Colonic mucosa (tissue), 4 donors: ENCODE data around the gene PDE4A. TPM values are rescaled to one million over a fixed set of nuclear protein-coding genes. Genes with fewer than 3 reads are reported as not detected.
"Not testable (repeated sequence)": the region's sequence is repeated elsewhere in the genome, so short reads cannot be mapped to it uniquely, and the experiment has no call there.

Experiments used
- DNase-seq: peaks from one replicate; pipeline ENCODE4 v3.0.0-alpha.2; 2020
- H3K27ac ChIP-seq: fragments of 200-600 bp; one replicate; pipeline ENCODE4 v1.8.0; 2021
- H3K27me3 ChIP-seq: fragments of 200-600 bp; one replicate; pipeline ENCODE4 v1.8.0; 2021
- H3K36me3 ChIP-seq: fragments of 200-600 bp; one replicate; pipeline ENCODE4 v1.8.0; 2021
- H3K4me1 ChIP-seq: fragments of 200-600 bp; one replicate; pipeline ENCODE4 v1.8.0; 2021; ENCODE audit warnings: mild to moderate bottlenecking
- H3K4me3 ChIP-seq: fragments of 200-600 bp; one replicate; pipeline ENCODE4 v1.8.0; 2021
- H3K9ac ChIP-seq, 2 donors: one replicate each; pipeline ENCODE4 v1.7.0; 2013; ENCODE audit warnings: control low read depth in 2 of 2, low read depth in 2 of 2, low read length in 2 of 2
- H3K9me3 ChIP-seq: fragments of 200-600 bp; one replicate; pipeline ENCODE4 v1.8.0; 2021
- intact Hi-C: fragments of 100-400 bp; cut with DNase I; formaldehyde crosslinking; loops from one replicate; pipeline ENCODE4 v1.14.1; 2022
- total RNA-seq, 2 donors: library from RNA; stranded (reverse); fragmentation: NEBNext Ultra II Directional in 1 of 2; extraction: Animal tissue kit (Norgen Biotek cat#: 25700) in 1 of 2; gene quantifications; one replicate each; pipeline ENCODE4 v1.2.1, GENCODE V29; 2021
- TF ChIP-seq, protein P1 (sequence below): fragments of 200-600 bp; IDR thresholded peaks from one replicate; pipeline ENCODE4 v1.8.0; 2022; ENCODE audit warnings: antibody characterized with exemption, mild to moderate bottlenecking
- donor health status: healthy.
- donor health status: DM: no; HTN: no; CAD: no.
- donor health status: DM: no; HTN: no; CAD: no.

Gene PDE4A
- total RNA-seq, 2 donors from 2014 or later, result 8.6 to 13.8 TPM

DNA sequence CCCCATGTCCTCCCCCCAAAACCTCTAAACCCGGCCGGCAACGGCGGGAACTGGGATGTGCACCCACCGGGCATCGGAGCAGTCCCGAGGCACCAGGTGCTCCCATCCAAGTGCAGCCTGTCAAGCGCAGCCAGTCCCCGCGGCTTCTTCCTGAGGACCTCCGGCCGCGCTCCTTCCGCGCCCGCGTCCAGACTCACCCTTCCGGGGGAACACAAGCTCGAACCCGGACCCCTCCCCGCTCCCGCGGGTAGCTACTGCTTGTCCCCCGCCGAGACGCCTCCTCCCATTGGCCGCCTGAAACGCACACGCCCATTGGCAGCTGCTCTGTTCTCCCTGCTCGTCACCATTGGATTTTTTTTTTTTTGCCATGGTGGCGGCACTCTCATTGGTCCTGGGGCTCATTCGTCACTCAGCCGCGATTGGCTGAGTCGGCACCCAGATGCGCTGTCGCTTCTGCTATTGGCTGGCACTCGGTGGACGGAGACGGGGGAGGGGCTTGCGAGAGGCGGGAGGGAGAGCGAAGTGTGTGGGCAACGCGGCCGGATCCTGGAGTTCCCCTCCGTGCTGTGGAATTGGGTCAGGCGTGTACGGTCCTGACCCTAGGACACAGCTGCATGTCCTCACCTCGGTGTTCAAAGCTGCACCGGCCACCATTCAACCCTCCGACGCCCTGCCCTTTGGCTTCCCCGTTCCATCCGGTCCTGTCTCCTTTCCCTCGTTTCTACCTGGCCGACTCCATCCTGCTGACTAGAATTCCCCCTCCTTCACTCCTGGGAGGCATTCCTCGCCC is 39.8 kb upstream of the PDE4A start, which contains the start of gene TYK2:
Gene TYK2, minus strand, starts transcription at position 260 of the 790 bp plus-strand sequence. CDS start 2,166 bp downstream, outside the sequence.
- H3K36me3 ChIP-seq, result peaks cover 5% of the 10 kb centered on the region
- H3K9me3 ChIP-seq, result no peaks in the 10 kb centered on the region
- intact Hi-C loops, result loop anchor here (5.0 kb wide), 1 partner anchor 43 kb away; the partner anchor contains the start of gene ICAM3
- H3K27me3 ChIP-seq, result no peaks in the 10 kb centered on the region
- peak; percentile 99 for DNase-seq
- peaks cover 8% of the 10 kb centered on the region for H3K4me1 ChIP-seq
- H3K4me3 ChIP-seq, result peak within 1 kb of the TSS; percentile 91
- H3K9ac ChIP-seq, result peak within 1 kb of the TSS; percentile 98 to 99
- H3K27ac ChIP-seq, result peak within 1 kb of the TSS; percentile 69
- TF ChIP-seq, protein P1, sequence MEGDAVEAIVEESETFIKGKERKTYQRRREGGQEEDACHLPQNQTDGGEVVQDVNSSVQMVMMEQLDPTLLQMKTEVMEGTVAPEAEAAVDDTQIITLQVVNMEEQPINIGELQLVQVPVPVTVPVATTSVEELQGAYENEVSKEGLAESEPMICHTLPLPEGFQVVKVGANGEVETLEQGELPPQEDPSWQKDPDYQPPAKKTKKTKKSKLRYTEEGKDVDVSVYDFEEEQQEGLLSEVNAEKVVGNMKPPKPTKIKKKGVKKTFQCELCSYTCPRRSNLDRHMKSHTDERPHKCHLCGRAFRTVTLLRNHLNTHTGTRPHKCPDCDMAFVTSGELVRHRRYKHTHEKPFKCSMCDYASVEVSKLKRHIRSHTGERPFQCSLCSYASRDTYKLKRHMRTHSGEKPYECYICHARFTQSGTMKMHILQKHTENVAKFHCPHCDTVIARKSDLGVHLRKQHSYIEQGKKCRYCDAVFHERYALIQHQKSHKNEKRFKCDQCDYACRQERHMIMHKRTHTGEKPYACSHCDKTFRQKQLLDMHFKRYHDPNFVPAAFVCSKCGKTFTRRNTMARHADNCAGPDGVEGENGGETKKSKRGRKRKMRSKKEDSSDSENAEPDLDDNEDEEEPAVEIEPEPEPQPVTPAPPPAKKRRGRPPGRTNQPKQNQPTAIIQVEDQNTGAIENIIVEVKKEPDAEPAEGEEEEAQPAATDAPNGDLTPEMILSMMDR, result no peak

DNA sequence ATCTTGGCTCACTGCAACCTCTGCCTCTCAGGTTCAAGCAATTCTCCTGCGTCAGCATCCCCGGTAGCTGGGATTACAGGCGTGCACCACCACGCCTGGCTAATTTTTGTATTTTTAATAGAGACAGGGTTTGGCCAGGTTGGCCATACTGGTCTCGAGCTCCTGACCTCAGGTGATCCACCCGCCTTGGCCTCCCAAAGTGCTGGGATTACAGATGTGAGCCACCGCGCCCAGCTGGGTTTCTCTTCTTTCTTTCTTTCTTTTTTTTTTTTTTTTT is 37.2 kb upstream of the PDE4A start:
- not testable (repeated sequence) for H3K9me3 ChIP-seq, H3K4me3 ChIP-seq, H3K4me1 ChIP-seq, H3K27ac ChIP-seq, DNase-seq, H3K9ac ChIP-seq, H3K27me3 ChIP-seq, H3K36me3 ChIP-seq
- intact Hi-C loops, result loop anchor here (5.0 kb wide), 1 partner anchor 46 kb away; the partner anchor contains the start of gene ICAM3

DNA sequence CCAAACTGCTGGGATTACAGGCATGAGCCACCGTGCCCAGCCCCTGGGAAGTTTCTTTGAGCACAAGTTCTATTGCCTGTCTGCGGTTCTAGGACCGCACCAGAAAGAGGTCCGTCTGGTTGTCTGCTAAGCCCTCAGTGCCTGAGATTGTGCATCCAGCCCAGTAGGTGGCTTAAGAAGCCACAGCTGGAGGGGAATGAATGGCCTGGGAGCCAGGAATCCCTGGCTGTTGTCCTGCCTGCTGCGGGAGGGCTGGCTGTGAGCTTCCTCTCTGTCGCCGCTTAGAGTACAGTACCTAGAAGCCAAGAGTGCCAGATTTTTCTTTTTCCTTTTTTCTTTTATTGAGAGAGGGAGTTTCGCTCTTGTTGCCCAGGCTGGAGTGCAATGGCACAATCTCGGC is 35.8 kb upstream of the PDE4A start:
- H3K9me3 ChIP-seq, result no peaks in the 10 kb centered on the region
- no peak overlapping the region for H3K4me3 ChIP-seq
- no peaks in the 10 kb centered on the region for H3K36me3 ChIP-seq
- no peak overlapping the region for H3K27ac ChIP-seq
- peaks cover 3% of the 10 kb centered on the region for H3K4me1 ChIP-seq
- DNase-seq, result no peak
- intact Hi-C loops, result loop anchor here (5.0 kb wide), 1 partner anchor 47 kb away; the partner anchor contains the start of gene ICAM3
- TF ChIP-seq, protein P1, result no peak
- no peak overlapping the region for H3K9ac ChIP-seq
- no peaks in the 10 kb centered on the region for H3K27me3 ChIP-seq

DNA sequence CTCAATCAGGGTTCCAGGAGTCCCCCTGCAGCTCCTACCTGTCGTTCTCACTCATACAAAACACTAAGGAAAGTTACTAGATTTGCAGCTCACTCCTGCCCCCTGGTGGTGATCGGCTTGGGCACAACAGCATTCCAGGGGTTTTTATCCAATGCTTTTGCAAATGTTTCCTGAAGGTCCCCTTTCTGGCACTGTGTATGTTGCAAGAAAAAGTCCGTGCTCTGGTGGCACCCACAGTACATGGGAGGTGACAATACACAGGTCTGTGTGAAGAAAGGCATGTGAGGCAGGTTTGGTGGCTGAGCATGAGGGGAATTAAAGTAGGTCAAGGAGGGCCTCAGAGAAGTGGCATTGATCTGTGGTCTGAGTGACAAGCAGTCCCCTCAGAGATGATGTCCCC is 31.4 kb upstream of the PDE4A start:
- intact Hi-C loops, result no loop called here
- TF ChIP-seq, protein P1, result peak; percentile 86
- H3K4me3 ChIP-seq, result no peak overlapping the region

DNA sequence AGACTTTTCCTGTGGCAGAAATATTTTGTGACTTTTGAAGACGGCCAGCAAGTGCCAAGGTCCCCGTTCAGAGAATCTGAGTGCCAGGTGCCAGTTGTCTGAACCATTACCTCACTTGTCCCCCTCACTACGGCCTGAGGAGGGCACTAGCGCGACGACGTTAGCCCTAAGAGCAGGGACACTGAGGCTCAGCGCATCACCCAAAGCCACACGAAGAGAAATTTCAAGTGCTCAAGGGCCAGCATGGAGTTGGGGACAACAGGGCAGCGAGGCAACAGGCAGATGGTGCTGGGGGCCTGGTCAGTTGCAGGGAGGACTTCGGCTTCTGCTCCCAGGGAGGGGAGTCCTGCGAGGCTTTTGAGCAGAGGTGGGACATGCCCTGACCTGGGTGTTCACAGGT is 30.5 kb upstream of the PDE4A start:
- no peaks in the 10 kb centered on the region for H3K4me1 ChIP-seq
- intact Hi-C loops, result loop anchor here (1.0 kb wide), 1 partner anchor 121 kb away; no protein-coding TSS in a partner anchor
- H3K27ac ChIP-seq, result no peak overlapping the region
- DNase-seq, result no peak
- H3K36me3 ChIP-seq, result peaks cover 12% of the 10 kb centered on the region
- no peak overlapping the region for H3K4me3 ChIP-seq
- H3K27me3 ChIP-seq, result no peaks in the 10 kb centered on the region
- no peaks in the 10 kb centered on the region for H3K9me3 ChIP-seq
- H3K9ac ChIP-seq, result no peak overlapping the region
- TF ChIP-seq, protein P1, result no peak

More for the DNA sequence above, 31.4 kb upstream of the PDE4A start:
- no peaks in the 10 kb centered on the region for H3K9me3 ChIP-seq
- H3K36me3 ChIP-seq, result peaks cover 9% of the 10 kb centered on the region
- no peak overlapping the region for H3K9ac ChIP-seq
- no peaks in the 10 kb centered on the region for H3K27me3 ChIP-seq
- H3K27ac ChIP-seq, result no peak overlapping the region
- no peaks in the 10 kb centered on the region for H3K4me1 ChIP-seq
- DNase-seq, result peak; percentile 96

DNA sequence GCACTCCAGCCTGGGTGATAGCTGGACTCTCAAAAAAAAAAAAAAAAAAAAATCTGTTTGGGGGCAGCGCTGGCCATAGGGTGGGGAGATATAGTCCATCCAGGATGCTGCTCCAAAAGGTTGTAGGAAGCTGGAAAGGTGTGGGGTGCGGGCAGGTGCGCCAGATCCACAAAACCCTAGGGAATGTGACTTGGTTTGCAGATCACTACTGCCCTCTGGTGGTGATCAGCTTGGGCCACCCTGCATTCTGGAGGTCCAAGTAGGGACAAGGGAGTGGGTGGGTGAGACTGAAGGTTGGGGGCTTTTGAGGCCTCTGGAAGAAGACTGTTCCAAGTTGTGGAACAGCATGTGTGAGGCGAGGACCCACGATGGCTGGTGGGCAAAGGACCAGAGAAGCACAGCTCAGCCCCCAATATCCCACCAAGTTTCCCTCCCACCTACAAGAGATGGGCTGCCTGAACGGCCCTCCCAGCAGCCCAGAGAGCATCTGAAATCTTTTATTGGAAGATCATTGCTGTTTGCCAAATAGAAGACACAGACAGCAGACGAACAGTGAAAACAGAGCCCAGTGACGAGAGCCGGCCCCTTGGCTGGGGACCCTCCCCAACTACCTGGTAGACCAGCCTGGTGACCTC is 29.6 kb upstream of the PDE4A start:
- Histone ChIP-seq H3K36me3 (peaks cover 16% of the 10 kb centered on the region), H3K4me1 (no peaks in the 10 kb centered on the region), H3K4me3 (no peak overlapping the region), H3K27me3 (no peaks in the 10 kb centered on the region), H3K9ac (no peak overlapping the region), H3K27ac (no peak overlapping the region), H3K9me3 (no peaks in the 10 kb centered on the region)
- DNase-seq, result peak; percentile 80
- intact Hi-C loops, result loop anchor here (1.0 kb wide), 1 partner anchor 121 kb away; no protein-coding TSS in a partner anchor
- TF ChIP-seq, protein P1, result peak; percentile 67
